IPS-NIHi7 (cell line): ENCODE measurements around the gene CEP76.
A peak's percentile ranks its signal among the peaks of the same experiment; 100 is the strongest.

Experiments
- DNase-seq: peaks from one replicate; pipeline ENCODE4 v3.0.0; 2012; ENCODE audit warnings: mixed read lengths; ENCODE audit errors: extremely low spot score

Gene CEP76, protein sequence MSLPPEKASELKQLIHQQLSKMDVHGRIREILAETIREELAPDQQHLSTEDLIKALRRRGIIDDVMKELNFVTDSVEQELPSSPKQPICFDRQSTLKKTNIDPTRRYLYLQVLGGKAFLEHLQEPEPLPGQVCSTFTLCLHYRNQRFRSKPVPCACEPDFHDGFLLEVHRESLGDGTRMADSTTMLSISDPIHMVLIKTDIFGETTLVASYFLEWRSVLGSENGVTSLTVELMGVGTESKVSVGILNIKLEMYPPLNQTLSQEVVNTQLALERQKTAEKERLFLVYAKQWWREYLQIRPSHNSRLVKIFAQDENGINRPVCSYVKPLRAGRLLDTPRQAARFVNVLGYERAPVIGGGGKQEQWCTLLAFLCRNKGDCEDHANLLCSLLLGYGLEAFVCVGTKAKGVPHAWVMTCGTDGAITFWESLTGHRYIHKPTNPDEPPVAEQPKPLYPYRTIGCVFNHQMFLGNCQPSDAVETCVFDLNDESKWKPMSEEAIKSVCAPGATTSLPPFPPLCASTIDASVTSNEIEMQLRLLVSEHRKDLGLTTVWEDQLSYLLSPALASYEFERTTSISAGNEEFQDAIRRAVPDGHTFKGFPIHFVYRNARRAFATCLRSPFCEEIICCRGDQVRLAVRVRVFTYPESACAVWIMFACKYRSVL

DNA sequence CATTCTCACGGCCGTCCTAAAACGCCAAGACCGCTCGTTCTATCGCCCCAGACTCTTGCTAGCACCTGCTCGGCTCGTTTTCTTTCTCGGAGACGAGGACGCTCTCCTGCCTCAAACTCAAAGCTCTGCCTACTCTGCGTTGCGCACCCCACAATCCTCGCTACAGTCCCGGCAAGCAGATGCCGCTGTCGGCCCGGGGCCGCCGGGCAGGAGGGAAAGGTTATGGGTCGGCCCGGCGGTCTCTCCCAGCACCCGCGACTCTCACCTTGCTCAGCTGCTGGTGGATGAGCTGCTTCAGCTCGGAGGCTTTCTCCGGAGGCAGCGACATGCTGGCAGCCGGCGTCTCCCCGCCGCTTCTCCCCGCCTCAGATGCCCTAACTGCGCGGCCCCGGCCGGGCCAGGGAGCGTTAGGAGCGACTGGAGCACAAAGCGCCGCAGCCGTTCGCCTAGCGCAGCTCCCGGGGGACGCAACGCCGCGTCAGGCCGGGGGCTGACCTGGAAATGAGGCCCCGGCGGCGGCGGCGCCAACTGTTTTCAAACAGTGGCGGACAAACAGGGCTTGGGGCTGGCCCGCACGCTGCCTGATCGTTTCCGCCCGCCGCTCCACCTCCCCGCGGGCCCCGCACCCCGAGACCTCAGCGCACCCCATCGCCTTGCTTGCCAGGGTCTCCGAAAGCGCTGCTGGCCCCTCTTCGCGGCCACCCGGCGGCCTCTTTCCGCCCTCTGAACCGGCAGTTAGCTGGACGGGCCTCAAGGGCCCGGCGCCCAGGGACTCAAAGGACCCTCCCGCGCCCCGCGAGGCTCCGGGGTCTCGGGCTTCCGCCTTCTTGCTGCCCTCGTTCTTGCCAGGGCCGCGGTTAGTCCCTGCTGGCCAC, at the start of gene CEP76, which contains the start of gene PSMG2:
CEP76 (minus strand) TSS at position 503 of the 875 bp plus-strand sequence; CDS start at position 328, 175 bp downstream.
PSMG2 (plus strand) TSS at position 822 of the 875 bp plus-strand sequence. CDS start 66 bp downstream, outside the sequence.
- DNase-seq: peak; percentile 90

DNA sequence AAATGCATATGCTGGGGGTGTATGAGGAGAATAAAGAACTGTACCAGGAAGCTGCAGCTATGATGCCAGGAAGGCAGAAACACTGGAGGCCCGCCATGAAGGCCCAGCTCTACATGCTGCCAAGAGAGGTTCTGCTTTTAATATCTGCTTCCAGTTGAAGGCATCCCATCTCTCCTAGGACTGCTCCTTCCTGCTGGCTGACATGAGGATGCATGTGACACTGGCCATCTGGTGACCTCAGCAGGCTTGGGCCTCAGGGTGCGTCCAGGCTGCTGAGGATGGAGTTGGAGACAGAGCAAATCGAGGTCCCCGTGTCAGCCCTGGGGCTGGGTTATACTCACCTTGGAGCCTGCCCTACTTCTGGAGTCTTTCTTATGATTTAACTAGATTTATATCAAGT, 49.4 kb upstream of the CEP76 start:
- no peak for DNase-seq

DNA sequence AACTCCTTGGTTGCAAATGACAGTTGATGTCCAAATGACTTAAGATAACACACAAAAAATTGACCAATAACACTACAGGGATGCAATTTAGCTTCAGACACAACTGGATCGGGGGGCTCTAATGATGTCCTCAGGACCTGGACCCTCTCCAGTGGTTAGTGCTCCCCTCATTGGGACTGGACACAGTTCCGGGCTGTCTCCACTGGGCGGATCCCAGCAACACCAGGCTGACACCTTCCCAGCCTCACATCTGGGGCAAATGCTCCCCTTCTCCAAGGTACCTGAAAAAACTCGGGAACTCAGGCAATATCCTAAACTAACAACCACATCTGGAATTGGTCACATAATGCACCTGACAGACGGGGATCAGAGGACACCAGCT, 49.0 kb upstream of the CEP76 start:
- no peak for DNase-seq

DNA sequence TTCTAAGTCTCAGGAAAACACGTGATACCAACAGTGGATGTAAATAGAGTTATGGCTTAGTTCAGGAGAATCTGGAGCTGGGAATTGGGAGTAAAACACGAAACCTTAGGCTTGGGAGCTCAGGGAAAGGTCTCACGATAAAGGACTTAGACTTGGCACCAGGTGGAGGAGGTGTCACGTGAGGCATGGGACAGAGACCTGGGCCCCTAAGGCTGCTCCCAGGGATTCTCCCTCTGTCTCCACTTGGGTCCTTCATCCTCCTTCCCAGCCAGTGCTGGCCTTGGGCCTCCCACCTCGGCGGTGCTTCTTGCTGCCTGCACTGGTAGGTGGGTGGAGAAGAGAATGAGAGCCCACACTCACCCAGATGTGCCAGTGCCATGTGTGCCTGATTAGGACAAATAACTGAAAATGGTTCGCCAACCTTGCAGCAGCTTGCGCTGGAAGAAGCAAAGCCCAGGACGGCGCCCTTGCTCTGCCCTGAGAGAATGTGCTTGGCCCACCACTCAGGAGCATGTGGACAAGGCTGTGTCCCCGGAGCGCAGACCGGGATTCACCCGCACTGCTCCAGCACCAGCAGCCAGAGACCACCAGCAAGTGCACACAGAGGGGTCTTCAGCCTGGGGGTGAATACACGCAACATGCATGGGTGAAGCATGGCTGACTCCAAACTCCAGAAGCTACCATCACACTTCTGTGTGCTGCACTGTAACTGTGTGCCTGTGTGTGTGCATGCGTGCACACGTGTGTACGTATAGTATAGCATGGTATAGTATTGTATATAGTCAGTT, 48.4 kb upstream of the CEP76 start:
- no peak for DNase-seq

DNA sequence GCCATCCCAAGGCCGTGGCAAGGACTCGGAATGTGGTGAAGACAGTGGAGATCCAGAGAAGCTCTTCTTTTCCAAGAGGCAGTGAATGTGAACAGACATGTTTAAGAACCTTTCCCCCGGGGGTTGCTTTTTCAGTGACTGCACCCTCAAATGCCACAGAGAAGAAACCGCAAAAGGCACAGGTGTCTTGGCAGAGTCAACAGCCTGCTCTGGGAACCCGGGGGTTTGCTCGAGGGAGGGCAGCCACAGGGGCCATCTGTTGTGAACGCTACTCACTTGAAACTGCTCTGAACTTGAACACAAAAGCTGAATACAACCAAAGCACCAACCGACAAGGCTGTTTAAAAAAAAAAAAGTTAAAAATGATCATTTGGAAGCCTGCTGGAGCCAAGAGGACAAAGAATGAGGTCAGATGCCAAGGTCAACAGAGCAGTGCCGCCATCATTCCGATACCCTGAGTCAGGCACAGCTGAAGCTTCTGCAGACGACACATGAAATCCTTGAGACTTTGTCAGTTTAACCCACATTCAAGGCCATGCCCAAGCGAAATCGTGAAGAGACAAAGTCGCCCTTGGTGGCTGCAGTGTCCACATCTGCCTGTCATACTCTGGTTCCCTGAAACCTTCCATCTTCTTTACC, 47.7 kb upstream of the CEP76 start:
- DNase-seq: no peak

DNA sequence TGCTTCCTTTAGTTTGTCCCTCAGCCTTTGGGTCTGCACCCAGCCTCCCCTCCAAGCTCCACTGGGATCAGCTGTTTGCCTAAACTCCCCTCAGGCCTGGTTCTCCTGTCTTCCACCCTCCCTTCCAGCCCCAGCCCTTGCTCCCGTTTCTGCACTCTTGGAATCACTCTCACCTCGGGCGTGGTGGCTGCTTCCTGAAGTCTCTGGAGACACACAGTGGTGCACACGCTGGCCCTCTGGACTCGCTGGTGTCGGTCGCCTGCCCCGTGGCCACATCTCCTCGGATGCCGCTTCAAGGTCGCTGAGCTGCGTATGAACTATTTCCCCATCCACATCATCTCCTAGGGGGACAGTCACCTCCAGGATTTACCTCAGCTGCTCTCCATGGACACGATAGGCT, 46.6 kb upstream of the CEP76 start:
- no peak for DNase-seq

DNA sequence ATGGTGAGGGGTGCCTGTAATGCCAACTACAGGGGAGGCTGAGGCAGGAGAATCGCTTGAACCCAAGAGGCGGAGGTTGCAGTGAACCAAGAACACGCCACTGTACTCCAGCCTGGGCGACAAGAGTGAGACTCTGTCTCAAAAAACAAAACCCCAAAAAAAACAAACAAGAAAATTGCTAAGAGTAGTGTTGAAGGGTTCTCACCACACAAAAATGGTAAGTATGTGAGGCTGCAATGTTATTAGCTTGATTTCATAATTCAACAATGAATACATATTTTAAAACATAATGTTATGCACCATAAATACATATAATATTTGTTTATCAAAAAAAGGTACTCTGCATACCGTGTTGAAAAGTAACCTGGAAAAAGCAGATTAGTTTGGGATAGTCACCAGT, 46.1 kb upstream of the CEP76 start:
- DNase-seq: no peak

DNA sequence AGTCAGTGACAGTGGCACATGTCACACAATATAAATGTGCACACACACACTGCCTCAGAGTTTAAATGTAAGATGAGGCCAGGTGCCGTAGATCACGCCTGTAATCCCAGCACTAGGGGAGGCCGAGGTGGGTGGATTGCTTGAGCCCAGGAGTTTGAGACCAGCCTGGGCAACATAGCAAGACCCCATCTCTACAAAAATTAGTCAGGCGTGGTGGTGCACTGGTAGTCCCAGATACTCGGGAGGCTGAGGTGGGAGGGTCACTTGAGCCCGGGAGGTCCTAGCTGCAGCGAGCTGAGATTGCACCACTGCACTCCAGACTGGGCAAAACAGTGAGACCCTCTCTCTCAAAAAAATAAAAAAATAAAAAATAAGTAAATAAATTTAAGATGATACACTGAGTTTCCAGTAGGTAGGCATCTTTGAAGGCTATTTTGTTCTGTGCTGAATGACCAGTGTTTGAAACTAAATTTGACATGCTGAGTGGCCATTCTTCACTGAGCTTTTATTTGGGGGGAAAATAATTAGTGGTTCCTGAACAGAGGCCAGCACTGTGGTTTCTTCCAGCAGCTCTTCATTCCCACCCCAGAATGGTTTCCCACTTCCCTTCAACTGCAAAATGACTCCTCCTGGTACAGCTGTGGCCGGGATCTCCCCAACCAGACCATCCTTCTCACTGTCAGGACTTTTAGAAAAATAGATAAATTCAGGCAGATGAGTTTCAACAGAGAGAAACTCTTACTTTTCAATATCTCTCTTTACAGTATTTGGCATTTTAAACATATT, 45.2 kb upstream of the CEP76 start:
- DNase-seq: no peak

DNA sequence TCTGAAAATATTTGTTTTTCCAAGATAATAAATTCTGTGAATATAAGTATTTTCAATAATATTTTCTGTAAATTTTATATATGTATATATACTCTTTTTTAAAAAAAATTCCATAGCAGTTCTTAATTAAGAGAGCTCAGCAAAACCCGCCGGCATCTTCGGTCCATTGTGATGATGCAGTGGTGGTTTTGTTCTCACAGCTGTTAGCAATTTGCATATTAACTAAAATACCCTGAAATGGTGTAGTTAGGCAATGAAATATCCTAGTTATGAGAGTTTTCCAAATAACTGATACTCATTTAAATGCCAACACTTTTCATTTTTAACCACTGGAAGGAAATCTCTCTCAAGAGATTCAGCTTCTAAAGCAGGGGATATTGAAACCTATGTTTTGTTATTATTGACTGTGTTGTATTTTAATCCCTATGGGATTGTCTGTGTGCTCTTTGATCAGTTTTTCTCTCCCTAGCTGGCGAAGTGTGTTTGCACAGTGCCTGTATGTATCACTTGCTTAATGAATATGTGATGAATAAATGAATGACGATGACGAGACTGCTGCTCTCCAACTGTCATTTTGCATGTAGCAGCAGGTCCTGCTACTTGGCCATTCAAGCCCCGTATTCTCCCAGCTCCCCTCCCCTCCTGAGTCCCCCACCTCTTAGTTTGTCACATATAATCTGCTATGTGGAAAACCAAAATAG, 42.7 kb upstream of the CEP76 start:
- DNase-seq: no peak

DNA sequence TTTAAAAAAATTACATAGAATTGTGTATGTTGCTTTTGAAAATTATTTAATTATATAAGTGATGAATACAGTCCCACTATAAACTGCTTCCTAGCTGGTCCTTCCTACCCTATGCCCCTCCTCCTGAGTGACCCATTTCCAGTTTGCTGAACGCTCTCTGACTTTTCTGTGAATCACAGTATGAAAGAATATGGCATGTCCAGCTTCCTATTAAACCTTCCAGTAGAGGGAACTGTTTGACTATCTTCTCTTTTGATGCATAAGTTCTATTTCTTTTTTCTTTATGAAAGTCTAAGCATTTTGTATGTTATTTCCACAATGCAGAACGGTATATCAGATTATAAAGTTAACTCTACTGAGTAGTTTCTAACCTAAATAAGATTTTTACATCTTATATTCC, 41.6 kb upstream of the CEP76 start:
- DNase-seq: no peak

DNA sequence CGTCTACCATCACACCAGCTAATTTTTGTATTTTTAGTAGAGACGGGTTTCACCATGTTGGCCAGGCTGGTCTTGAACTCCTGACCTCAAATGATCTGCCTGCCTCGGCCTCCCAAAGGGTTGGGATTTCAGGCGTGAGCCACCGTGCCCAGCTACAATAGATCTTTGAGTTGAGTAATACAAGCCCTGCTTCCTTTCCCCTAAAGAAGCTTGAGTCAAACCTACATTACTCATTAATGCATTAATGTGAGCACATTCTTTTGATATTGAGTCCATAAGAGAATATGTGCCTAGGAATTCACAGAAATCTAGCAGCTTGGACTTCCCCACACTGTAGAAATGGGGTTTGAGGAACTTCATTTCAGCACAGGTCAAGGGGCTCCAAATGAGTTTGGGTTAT, 39.9 kb upstream of the CEP76 start:
- no peak for DNase-seq

DNA sequence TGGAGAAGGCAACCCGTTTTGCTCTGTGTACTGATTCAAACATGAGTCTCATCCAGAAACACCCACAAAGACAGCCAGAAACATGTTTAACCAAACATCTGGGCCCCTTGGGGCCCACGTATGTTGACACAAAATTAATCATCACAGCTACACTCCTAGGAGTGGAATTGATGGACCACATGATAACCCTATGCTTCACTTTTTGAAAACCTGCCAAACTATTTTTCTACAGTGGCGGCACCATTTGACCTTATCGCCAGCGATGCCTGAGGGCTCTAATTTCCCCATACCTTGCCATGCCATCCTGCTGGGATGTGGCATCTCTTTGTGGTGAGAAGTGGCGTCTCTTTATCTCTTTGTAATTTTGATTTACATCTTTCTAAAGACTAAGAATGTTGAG, 38.8 kb upstream of the CEP76 start:
- DNase-seq: no peak

DNA sequence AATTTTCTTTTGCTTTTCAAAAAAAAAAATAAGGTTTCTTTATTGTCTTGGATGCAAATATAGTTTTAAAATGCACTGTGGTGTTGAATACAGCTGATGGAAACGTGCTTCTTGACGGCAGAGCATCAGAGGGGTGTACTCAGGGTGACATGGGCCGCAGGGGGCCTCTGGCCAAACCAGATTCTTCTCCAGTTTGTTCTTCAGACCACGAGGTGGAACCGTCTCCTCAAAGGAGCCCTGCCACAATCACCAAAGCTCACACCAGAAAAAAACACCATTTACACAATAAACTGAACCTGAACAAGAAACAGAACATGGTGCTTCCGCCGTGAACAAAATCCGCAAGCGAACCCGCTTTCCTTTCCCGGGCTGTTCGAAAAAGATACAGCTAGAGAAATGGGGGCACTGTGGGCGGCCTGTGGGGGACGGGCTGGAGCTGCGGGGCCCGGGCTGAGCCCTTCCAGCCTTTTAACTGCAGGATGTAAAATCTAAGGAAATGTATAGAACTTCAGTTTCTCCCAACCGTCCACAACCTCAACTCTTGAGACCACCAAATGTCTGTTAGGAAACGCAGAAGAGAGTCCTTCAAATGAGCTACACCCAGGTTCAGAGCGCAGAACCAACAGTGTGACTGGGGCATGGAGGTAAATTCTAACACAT, 34.9 kb upstream of the CEP76 start:
- DNase-seq: no peak

DNA sequence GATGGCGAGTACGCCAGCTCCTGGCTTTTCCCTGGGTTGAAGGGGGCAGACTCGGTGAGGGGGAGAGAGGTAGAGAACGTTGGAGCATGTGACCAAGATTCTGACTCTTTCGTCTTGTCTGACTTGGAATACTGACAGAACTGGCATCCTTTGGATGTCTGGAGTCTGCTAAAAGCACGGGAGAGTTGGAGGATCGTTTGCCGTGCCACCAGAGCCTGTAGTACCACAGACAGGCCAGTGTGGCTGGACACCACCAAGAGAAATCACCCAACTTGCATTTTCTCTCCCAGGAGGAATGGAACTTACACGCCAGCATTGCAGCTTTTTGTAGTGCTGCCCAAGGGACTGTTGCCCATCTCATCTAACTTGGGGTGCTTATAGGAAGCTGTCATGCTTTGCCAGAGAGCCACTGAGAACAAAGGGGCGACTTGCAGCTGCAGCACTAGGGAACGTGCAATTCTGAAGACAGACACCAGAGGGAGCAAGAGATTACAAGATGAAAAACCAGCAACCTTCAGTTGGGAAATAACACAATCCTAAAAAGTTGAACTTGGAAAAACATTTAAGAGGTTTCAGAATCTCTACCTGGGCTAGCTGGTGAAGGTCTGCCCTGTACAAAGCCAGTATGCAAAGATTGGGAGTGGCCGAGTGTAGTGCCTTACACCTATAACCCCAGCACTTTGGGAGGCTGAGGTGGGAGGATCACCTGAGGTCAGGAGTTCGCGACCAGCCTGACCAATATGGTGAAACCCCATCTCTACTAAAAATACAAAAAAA, 24.4 kb upstream of the CEP76 start:
- DNase-seq: peak; percentile 87

DNA sequence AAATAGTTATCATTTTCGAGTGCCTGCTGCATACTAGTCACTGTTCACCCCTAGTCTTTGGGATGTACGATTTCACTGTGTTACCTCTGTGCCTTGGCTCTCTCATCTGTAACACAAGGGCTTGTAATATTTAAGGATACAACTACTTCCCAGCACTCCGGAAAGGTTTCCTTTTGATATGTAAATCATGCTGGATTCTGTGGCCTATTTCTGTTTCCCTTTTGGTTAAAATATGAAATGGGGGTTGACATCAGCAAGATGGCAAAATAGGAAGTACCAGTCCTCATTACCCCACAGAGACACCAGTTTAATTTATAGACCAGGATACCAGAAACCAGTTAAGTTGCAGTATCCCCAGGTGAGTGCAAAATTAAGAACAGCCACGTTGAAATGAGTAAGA, 23.8 kb upstream of the CEP76 start:
- no peak for DNase-seq

DNA sequence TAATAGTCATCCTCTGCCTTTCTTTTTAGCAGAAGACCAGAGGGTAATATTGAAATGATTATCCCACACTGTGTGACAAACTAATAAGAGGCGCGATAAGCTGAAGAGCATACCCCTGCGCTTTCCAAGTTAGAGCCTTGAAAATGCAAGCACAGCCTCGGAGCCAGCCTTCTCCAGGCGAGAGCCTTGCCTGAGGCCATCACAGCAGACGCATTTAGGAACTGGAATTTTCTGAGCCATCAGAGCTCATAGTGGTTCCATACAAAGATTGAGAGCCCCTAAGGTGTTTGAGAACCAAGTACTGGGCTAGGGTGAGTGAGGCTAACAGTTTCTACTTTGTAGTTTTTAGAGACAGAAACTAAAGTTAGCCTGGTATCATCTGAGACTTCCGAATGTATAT, 20.2 kb upstream of the CEP76 start:
- no peak for DNase-seq

DNA sequence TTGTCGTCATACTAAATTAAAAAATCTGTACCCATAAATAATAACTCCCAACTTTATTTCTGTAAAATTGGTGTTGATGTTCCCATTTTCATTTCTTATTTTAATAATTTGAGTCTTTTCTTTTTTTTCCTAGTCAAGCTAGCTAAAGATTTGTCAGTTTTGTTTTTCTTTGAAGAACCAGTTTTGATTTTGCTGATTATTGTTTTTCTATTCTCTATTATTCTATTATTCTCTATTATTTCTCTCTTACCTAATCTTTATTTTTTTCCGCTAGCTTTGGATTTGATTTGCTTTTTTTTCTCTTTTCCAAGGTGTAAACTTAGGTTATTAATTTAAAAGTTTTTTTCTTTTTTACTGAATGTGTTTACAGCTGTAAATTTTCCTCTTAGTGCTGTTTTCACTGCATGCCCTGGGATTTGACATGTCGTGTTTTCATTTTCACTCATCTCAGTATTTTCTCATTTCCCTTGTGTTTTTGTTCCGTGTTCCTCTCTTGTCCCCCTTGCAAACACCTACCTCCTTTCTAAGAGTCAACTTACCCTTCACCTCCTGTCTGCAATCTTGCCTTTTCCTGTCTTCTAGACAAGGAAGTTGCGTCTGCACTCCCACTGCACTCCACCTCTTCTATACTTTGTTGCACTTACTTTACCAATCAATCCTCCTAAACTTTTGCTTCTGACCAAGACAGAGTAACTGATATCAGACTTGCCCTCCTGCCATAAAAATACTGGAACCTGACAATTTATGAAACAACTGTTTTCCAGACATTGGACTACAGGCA, 19.2 kb upstream of the CEP76 start:
- DNase-seq: no peak
